Endothelial cell of umbilical vein (primary cell): ENCODE results near the gene APOBEC3F. TPM values are rescaled to one million over a fixed set of nuclear protein-coding genes. Genes with fewer than 3 reads are reported as not detected.

Experiments
- BruUV-seq: library from RNA; stranded (reverse); fragments of 400-500 nt; replicated peaks from 2 replicates; lab custom pipeline; 2021; lab: Mats Ljungman, UMichigan
- CTCF ChIA-PET: fragments of 300-600, 350-600 bp; sonication (Branson Sonifier 250); formaldehyde crosslinking; loops from one replicate; lab custom pipeline; 2021; ENCODE audit warnings: antibody characterized with exemption, inconsistent platforms; lab: Charles Lee
- POLR2A ChIA-PET: fragments of 300-600, 350-600 bp; sonication (Branson Sonifier 250); formaldehyde crosslinking; loops from one replicate; lab custom pipeline; 2021; ENCODE audit warnings: antibody characterized with exemption, inconsistent platforms; lab: Charles Lee
- DNase-seq: peaks from one replicate; pipeline ENCODE4 v3.0.0-alpha.2; 2011; ENCODE audit warnings: low read depth, low spot score
- FAIRE-seq: peaks from 2 replicates; lab custom pipeline; 2011; peaks lifted over from hg19 to GRCh38; lab: Jason Lieb, UNC
- H2AFZ ChIP-seq: 2 replicates; pipeline ENCODE4 v1.6.0; 2012; ENCODE audit warnings: low read depth, low read length, control low read depth, inconsistent platforms
- H3K27ac ChIP-seq: 2 replicates; pipeline ENCODE4 v1.5.1; 2011; ENCODE audit warnings: low read depth, mild to moderate bottlenecking, control low read depth, low read length, moderate library complexity; ENCODE audit not compliant: insufficient read depth
- H3K27me3 ChIP-seq, 2 experiments: 2 replicates each; pipeline versions ENCODE4 v1.6.0 to v1.6.1; 2011; ENCODE audit warnings: low read length in 2 of 2, mixed read lengths in 1 of 2; ENCODE audit not compliant: control insufficient read depth in 2 of 2, insufficient read depth in 2 of 2
- H3K36me3 ChIP-seq, 2 experiments: 2 replicates in 1 of 2; 3 replicates in 1 of 2; pipeline ENCODE4 v1.5.1; 2011; ENCODE audit warnings: low read length in 2 of 2, mild to moderate bottlenecking in 1 of 2, moderate library complexity in 1 of 2; ENCODE audit not compliant: control insufficient read depth in 2 of 2, insufficient read depth in 2 of 2; ENCODE audit errors: extremely low read depth in 1 of 2
- H3K4me1 ChIP-seq: 3 replicates; pipeline ENCODE4 v1.5.1; 2011; ENCODE audit warnings: mild to moderate bottlenecking, low read length; ENCODE audit not compliant: control insufficient read depth, insufficient read depth; ENCODE audit errors: extremely low read depth
- H3K4me2 ChIP-seq: 2 replicates; pipeline ENCODE4 v1.6.1; 2011; ENCODE audit warnings: low read length, control low read depth, mixed read lengths; ENCODE audit not compliant: insufficient read depth
- H3K4me3 ChIP-seq, 3 experiments: fragments of 200-600 bp in 1 of 3; sonication (generic), shearing (Covaris generic) in 1 of 3; replicated peaks in 1 of 3; 2 replicates each; pipeline ENCODE4 v1.5.1; 2011 to 2016; ENCODE audit warnings: control low read depth in 3 of 3, low read length in 3 of 3, mild to moderate bottlenecking in 2 of 3, inconsistent platforms in 1 of 3, low read depth in 1 of 3, moderate library complexity in 1 of 3; ENCODE audit not compliant: insufficient read depth in 1 of 3
- H3K79me2 ChIP-seq: 2 replicates; pipeline ENCODE4 v1.6.0; 2012; ENCODE audit warnings: low read length, inconsistent platforms; ENCODE audit not compliant: control insufficient read depth, insufficient read depth
- H3K9ac ChIP-seq: replicated peaks from 2 replicates; pipeline ENCODE3; 2011; ENCODE audit warnings: low read length, control low read depth; ENCODE audit not compliant: insufficient read depth; ENCODE audit errors: extremely low read depth
- H3K9me1 ChIP-seq: replicated peaks from 3 replicates; pipeline ENCODE4 v1.6.0; 2011; ENCODE audit warnings: mild to moderate bottlenecking, low read length; ENCODE audit not compliant: control insufficient read depth, insufficient read depth; ENCODE audit errors: extremely low read depth
- H3K9me3 ChIP-seq: replicated peaks from 2 replicates; pipeline ENCODE4 v1.5.1; 2012; ENCODE audit warnings: low read length, inconsistent platforms; ENCODE audit not compliant: control insufficient read depth, insufficient read depth
- H4K20me1 ChIP-seq: replicated peaks from 2 replicates; pipeline ENCODE3; 2011; ENCODE audit warnings: mild to moderate bottlenecking, low read length; ENCODE audit not compliant: control insufficient read depth, insufficient read depth; ENCODE audit errors: extremely low read depth
- EZH2 ChIP-seq: IDR thresholded peaks from 2 replicates; pipeline ENCODE4 v1.6.1; 2012; ENCODE audit warnings: borderline replicate concordance, low read depth, mild to moderate bottlenecking, moderate library complexity, low read length, inconsistent platforms; ENCODE audit not compliant: severe bottlenecking
- FOS ChIP-seq: IDR thresholded peaks from 2 replicates; pipeline ENCODE4 v1.6.1; 2011; ENCODE audit warnings: mild to moderate bottlenecking, low read length, moderate library complexity, borderline replicate concordance; ENCODE audit not compliant: insufficient read depth
- GATA2 ChIP-seq: IDR thresholded peaks from 2 replicates; pipeline ENCODE4 v1.7.0; 2011; ENCODE audit warnings: low read depth, mild to moderate bottlenecking, moderate library complexity, mixed read lengths, low read length; ENCODE audit not compliant: insufficient read length, insufficient read depth
- JUN ChIP-seq: IDR thresholded peaks from 2 replicates; pipeline ENCODE4 v1.6.1; 2011; ENCODE audit warnings: borderline replicate concordance, low read depth; ENCODE audit not compliant: insufficient read length, insufficient read depth
- MYC ChIP-seq: IDR thresholded peaks from one replicate; pipeline ENCODE4 v1.6.1; 2011; ENCODE audit warnings: mild to moderate bottlenecking, low read depth, low read length
- POLR2A ChIP-seq: IDR thresholded peaks from 2 replicates; pipeline ENCODE4 v1.6.1; 2012; ENCODE audit warnings: low read depth, mild to moderate bottlenecking, control low read depth, low read length
- POLR2AphosphoS5 ChIP-seq: IDR thresholded peaks from 2 replicates; pipeline ENCODE4 v1.6.1; 2012; ENCODE audit warnings: low read depth, mild to moderate bottlenecking, control low read depth, low read length, moderate library complexity; ENCODE audit not compliant: insufficient read depth
- dilution Hi-C: fragments of 300-500 bp; cut with MboI; formaldehyde crosslinking; loops from one replicate; pipeline ENCODE4 v1.15.0; 2019; ENCODE audit warnings: low sequenced_read_pairs; ENCODE audit not compliant: extremely low pct_ligation_motif_present
- intact Hi-C: fragments of 100-400 bp; cut with micrococcal nuclease; formaldehyde crosslinking; loops from one replicate; pipeline ENCODE4 v1.10.0; 2022
- polyA plus RNA-seq, 4 experiments: library from polyadenylated mRNA; depleted of rRNA in 3 of 4; stranded (reverse) in 3 of 4; unstranded in 1 of 4; fragments of >200 nt; gene quantifications; 2 replicates each; pipeline versions ENCODE4 v1.2.1 to v1.2.3, GENCODE V29; 2011 to 2012; ENCODE audit warnings: missing spikeins in 1 of 4
- total RNA-seq: library from RNA; stranded (reverse); gene quantifications from 2 replicates; pipeline ENCODE4 v1.2.3, GENCODE V29; 2021
- TF ChIP-seq, protein P1 (sequence below), 2 donors: IDR thresholded peaks; 1 replicate in 1 of 2; 2 replicates in 1 of 2; pipeline ENCODE4 v1.5.1; 2011; ENCODE audit warnings: low read length in 2 of 2, mild to moderate bottlenecking in 2 of 2, moderate library complexity in 2 of 2, control low read depth in 1 of 2, inconsistent platforms in 1 of 2, low read depth in 1 of 2; ENCODE audit not compliant: insufficient read depth in 1 of 2; ENCODE audit errors: extremely low read depth in 1 of 2
- TF ChIP-seq, protein P2 (sequence below): IDR thresholded peaks from 2 replicates; pipeline ENCODE4 v1.6.1; 2011; ENCODE audit not compliant: insufficient read depth, insufficient read length

The APOBEC3F gene
- total and polyA plus RNA-seq, 2 donors (not counting 3 experiments of a cell fraction or from before 2014, with no cell fraction given) = 10.2 to 11.0 TPM

DNA sequence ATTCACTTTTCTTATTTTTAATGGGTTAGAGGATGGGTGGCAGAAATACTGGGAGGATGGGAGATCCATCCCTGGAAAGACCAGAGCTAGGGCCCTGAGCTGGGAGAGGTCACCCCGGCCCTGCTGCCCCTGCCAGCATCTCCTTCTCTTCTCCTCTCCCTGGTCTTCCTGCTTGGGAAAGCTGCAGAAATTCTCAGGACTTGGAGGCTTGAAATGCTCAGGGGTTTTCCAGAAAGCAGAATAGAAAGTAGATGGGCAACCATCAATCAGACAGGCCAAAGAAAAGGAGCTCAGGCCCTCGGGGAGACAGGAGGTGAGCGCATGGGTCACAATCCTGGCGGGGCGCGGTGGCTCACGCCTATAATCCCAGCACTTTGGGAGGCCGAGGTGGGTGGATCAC, 57.9 kb downstream of the APOBEC3F start:
- peaks cover 2 to 3% of the 10 kb centered on the region in 2 experiments for H3K27me3 ChIP-seq
- dilution Hi-C loops = no loop called here
- H3K9me3 ChIP-seq = no peaks in the 10 kb centered on the region
- H2AFZ ChIP-seq = no peak overlapping the region
- no peak for FAIRE-seq
- H3K9me1 ChIP-seq = no peaks in the 10 kb centered on the region
- no peaks in the 10 kb centered on the region for H3K4me1 ChIP-seq
- POLR2A ChIA-PET = no interaction called here
- intact Hi-C loops = no loop called here
- H4K20me1 ChIP-seq = no peaks in the 10 kb centered on the region
- H3K36me3 ChIP-seq = no peaks in the 10 kb centered on the region
- no TSS peak for BruUV-seq
- H3K4me2 ChIP-seq = no peak overlapping the region
- no peak overlapping the region for H3K27ac ChIP-seq
- CTCF ChIA-PET = interaction anchor here (1.0 to 1.4 kb wide), 2 partner anchors 23 to 229 kb away, joined by 5 read pairs; no protein-coding TSS in a partner anchor
- no peak for DNase-seq
- no peak overlapping the region for H3K4me3 ChIP-seq
- no peaks in the 10 kb centered on the region for H3K79me2 ChIP-seq
- no peak overlapping the region for H3K9ac ChIP-seq
- no peak for TF ChIP-seq EZH2
- no peak for TF ChIP-seq POLR2A
- TF ChIP-seq POLR2AphosphoS5 = no peak
- TF ChIP-seq JUN = no peak
- TF ChIP-seq FOS = no peak
- no peak for TF ChIP-seq GATA2
- TF ChIP-seq MYC = no peak
- TF ChIP-seq, protein P1, sequence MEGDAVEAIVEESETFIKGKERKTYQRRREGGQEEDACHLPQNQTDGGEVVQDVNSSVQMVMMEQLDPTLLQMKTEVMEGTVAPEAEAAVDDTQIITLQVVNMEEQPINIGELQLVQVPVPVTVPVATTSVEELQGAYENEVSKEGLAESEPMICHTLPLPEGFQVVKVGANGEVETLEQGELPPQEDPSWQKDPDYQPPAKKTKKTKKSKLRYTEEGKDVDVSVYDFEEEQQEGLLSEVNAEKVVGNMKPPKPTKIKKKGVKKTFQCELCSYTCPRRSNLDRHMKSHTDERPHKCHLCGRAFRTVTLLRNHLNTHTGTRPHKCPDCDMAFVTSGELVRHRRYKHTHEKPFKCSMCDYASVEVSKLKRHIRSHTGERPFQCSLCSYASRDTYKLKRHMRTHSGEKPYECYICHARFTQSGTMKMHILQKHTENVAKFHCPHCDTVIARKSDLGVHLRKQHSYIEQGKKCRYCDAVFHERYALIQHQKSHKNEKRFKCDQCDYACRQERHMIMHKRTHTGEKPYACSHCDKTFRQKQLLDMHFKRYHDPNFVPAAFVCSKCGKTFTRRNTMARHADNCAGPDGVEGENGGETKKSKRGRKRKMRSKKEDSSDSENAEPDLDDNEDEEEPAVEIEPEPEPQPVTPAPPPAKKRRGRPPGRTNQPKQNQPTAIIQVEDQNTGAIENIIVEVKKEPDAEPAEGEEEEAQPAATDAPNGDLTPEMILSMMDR (IDR thresholded peaks at IDR 0.05; ENCODE audit: extremely low read depth in 1 of 2, insufficient read depth in 1 of 2, low read depth in 1 of 2, low read length in 2 of 2) = no peak
- TF ChIP-seq, protein P2, sequence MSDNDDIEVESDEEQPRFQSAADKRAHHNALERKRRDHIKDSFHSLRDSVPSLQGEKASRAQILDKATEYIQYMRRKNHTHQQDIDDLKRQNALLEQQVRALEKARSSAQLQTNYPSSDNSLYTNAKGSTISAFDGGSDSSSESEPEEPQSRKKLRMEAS = no peak
